Fibroblast of lung (primary cell): ENCODE results near the gene ZCCHC2. TPM values are rescaled to one million over a fixed set of nuclear protein-coding genes. Genes with fewer than 3 reads are reported as not detected.

ENCODE experiments used
- DNase-seq, 2 donors: peaks; one replicate each; pipeline versions ENCODE4 v3.0.0 to v3.0.0-alpha.2; 2010; ENCODE audit warnings: low read depth in 2 of 2
- H2AFZ ChIP-seq: 2 replicates; pipeline ENCODE4 v1.5.1; 2012; ENCODE audit warnings: low read length, control low read depth, inconsistent platforms
- H3K27ac ChIP-seq: 2 replicates; pipeline ENCODE4 v1.5.1; 2011; ENCODE audit warnings: low read length, control low read depth; ENCODE audit not compliant: insufficient read depth
- H3K27me3 ChIP-seq: 2 replicates; pipeline ENCODE4 v1.5.1; 2011; ENCODE audit warnings: mild to moderate bottlenecking, low read length; ENCODE audit not compliant: control insufficient read depth, insufficient read depth
- H3K36me3 ChIP-seq: 2 replicates; pipeline ENCODE4 v1.5.1; 2011; ENCODE audit warnings: low read length; ENCODE audit not compliant: control insufficient read depth, insufficient read depth
- H3K4me1 ChIP-seq: 2 replicates; pipeline ENCODE4 v1.5.1; 2011; ENCODE audit warnings: low read length; ENCODE audit not compliant: control insufficient read depth, insufficient read depth; ENCODE audit errors: extremely low read depth
- H3K4me2 ChIP-seq: 2 replicates; pipeline ENCODE4 v1.5.1; 2011; ENCODE audit warnings: low read length, control low read depth; ENCODE audit not compliant: insufficient read depth; ENCODE audit errors: extremely low read depth
- H3K4me3 ChIP-seq, 4 experiments: fragments of 200-600 bp in 1 of 4; sonication (generic) in 1 of 4; replicated peaks in 1 of 4; 2 replicates each; pipeline ENCODE4 v1.5.1; 2011 to 2016; ENCODE audit warnings: low read length in 4 of 4, low read depth in 3 of 4, mild to moderate bottlenecking in 3 of 4, control low read depth in 2 of 4, inconsistent platforms in 1 of 4, mixed read lengths in 1 of 4; ENCODE audit not compliant: insufficient read depth in 1 of 4; ENCODE audit errors: control extremely low read depth in 1 of 4
- H3K79me2 ChIP-seq: 2 replicates; pipeline ENCODE4 v1.5.1; 2012; ENCODE audit warnings: mild to moderate bottlenecking, low read length, inconsistent platforms; ENCODE audit not compliant: control insufficient read depth, insufficient read depth
- H3K9ac ChIP-seq: 2 replicates; pipeline ENCODE4 v1.5.1; 2011; ENCODE audit warnings: mild to moderate bottlenecking, low read length, control low read depth; ENCODE audit not compliant: insufficient read depth
- H3K9me3 ChIP-seq: 2 replicates; pipeline ENCODE4 v1.5.1; 2012; ENCODE audit warnings: low read depth, low read length; ENCODE audit not compliant: control insufficient read depth, insufficient read depth
- H4K20me1 ChIP-seq: 2 replicates; pipeline ENCODE4 v1.5.1; 2011; ENCODE audit warnings: low read length; ENCODE audit not compliant: control insufficient read depth, insufficient read depth; ENCODE audit errors: extremely low read depth
- EZH2 ChIP-seq: IDR thresholded peaks from 2 replicates; pipeline ENCODE4 v1.5.1; 2012; ENCODE audit warnings: low read length, control low read depth, mild to moderate bottlenecking; ENCODE audit errors: missing control alignments
- polyA plus RNA-seq, 2 donors: library from polyadenylated mRNA; depleted of rRNA in 1 of 2; stranded (reverse) in 1 of 2; unstranded in 1 of 2; fragments of >200 nt; gene quantifications; 2 replicates each; pipeline ENCODE4 v1.2.1, GENCODE V29; 2011 to 2012; ENCODE audit warnings: missing spikeins in 1 of 2
- total RNA-seq: library from RNA; depleted of rRNA; stranded (reverse); fragments of >200 nt; gene quantifications from 2 replicates; pipeline ENCODE4 v1.2.1, GENCODE V29; 2014
- TF ChIP-seq, protein P1 (sequence below), 2 donors: IDR thresholded peaks in 1 of 2; conservative IDR thresholded peaks in 1 of 2; 1 replicate in 1 of 2; 2 replicates in 1 of 2; pipeline ENCODE4 v1.5.1; 2011 to 2012; ENCODE audit warnings: low read length in 2 of 2, control low read depth in 1 of 2, inconsistent platforms in 1 of 2, low read depth in 1 of 2, mild to moderate bottlenecking in 1 of 2

The ZCCHC2 gene
- total and polyA plus RNA-seq, 2 donors (not counting 1 experiment from before 2014, with no cell fraction given) = 5.3 to 10.9 TPM

DNA sequence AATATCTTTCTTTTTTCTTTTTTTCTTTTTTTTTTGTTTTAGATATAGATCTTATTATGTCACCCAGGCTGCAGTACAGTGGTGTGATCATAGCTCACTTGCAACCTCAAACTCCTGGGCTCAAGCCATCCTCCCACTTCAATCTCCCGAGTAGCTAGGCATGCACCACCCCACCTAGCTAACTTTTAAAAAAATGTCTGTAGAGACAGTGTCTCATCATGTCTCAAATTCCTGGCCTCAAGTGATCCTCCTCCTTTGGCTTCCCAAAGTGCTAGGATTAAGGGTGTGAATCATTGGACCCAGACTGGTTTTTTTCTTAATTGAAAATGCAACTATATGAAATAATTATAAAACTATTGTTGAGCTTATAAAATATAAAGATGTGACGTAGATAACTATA lies 9.8 kb upstream of the ZCCHC2 start:
- Histone ChIP-seq H3K4me1 (no peaks in the 10 kb centered on the region), H3K9me3 (no peaks in the 10 kb centered on the region), H3K4me3 (no peak overlapping the region), H3K27me3 (no peaks in the 10 kb centered on the region), H4K20me1 (no peaks in the 10 kb centered on the region), H3K79me2 (no peaks in the 10 kb centered on the region), H3K9ac (no peak overlapping the region), H2AFZ (no peak overlapping the region), H3K4me2 (no peak overlapping the region), H3K27ac (no peak overlapping the region), H3K36me3 (no peaks in the 10 kb centered on the region)
- TF ChIP-seq, protein P1, sequence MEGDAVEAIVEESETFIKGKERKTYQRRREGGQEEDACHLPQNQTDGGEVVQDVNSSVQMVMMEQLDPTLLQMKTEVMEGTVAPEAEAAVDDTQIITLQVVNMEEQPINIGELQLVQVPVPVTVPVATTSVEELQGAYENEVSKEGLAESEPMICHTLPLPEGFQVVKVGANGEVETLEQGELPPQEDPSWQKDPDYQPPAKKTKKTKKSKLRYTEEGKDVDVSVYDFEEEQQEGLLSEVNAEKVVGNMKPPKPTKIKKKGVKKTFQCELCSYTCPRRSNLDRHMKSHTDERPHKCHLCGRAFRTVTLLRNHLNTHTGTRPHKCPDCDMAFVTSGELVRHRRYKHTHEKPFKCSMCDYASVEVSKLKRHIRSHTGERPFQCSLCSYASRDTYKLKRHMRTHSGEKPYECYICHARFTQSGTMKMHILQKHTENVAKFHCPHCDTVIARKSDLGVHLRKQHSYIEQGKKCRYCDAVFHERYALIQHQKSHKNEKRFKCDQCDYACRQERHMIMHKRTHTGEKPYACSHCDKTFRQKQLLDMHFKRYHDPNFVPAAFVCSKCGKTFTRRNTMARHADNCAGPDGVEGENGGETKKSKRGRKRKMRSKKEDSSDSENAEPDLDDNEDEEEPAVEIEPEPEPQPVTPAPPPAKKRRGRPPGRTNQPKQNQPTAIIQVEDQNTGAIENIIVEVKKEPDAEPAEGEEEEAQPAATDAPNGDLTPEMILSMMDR (conservative IDR thresholded peaks at IDR 0.05 in 1 of 2, IDR thresholded peaks at IDR 0.05 in 1 of 2; ENCODE audit: low read depth in 1 of 2, low read length in 2 of 2) = no peak
- no peak for TF ChIP-seq EZH2
- no peak for DNase-seq

DNA sequence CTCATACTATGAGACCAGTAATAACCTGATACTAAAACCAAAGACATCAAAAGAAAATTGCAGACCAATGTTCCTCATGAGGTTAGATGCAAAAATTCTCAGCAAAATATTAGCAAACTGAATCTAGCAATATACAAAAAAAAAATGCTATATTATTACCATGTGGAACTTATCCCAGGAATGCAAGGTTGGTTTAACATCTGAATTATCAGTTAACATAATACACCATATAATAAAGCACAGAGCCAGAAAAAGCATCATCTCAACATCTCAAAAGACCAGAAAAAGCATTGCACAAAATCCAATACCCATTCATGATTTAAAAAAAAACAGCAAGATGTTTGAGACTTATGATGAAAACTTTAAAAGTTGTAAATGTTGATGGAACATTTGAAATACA lies 8.3 kb upstream of the ZCCHC2 start:
- Histone ChIP-seq H3K9me3 (no peaks in the 10 kb centered on the region), H3K4me2 (no peak overlapping the region), H3K36me3 (no peaks in the 10 kb centered on the region), H2AFZ (no peak overlapping the region), H4K20me1 (no peaks in the 10 kb centered on the region), H3K9ac (no peak overlapping the region), H3K4me1 (no peaks in the 10 kb centered on the region), H3K79me2 (no peaks in the 10 kb centered on the region), H3K27me3 (no peaks in the 10 kb centered on the region), H3K4me3 (no peak overlapping the region), H3K27ac (no peak overlapping the region)
- DNase-seq = no peak
- TF ChIP-seq EZH2 = no peak

DNA sequence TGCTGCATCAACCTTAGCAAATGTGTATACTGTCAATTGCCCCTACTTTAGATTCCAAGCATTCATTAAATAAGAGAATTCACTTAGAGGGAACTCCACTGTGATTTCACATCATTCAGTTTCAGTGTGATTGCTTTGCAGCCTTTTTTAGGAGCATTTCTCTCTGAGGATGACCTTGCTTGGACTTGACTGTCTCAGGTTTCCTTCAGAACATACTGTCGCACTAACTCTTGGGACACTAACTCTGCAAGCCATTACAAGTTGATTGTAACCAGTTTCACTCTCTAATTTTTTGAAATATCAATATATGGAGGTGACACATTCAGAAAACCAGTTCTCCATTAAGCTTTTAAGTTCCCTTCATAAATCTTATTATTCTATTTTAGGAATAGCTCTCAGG lies 6.6 kb upstream of the ZCCHC2 start:
- Histone ChIP-seq H3K27me3 (no peaks in the 10 kb centered on the region), H3K4me3 (no peak overlapping the region), H3K9me3 (no peaks in the 10 kb centered on the region), H3K27ac (no peak overlapping the region), H3K36me3 (no peaks in the 10 kb centered on the region), H3K79me2 (no peaks in the 10 kb centered on the region), H3K4me2 (no peak overlapping the region), H2AFZ (no peak overlapping the region), H3K4me1 (no peaks in the 10 kb centered on the region), H3K9ac (no peak overlapping the region), H4K20me1 (no peaks in the 10 kb centered on the region)
- TF ChIP-seq, protein P1 (conservative IDR thresholded peaks at IDR 0.05 in 1 of 2, IDR thresholded peaks at IDR 0.05 in 1 of 2; ENCODE audit: low read depth in 1 of 2, low read length in 2 of 2) = no peak
- TF ChIP-seq EZH2 = no peak
- DNase-seq = no peak
